ENCODE measurements around the gene MROH8.
A peak's percentile ranks its signal among the peaks of the same experiment; 100 is the strongest.

MROH8 gene

DNA sequence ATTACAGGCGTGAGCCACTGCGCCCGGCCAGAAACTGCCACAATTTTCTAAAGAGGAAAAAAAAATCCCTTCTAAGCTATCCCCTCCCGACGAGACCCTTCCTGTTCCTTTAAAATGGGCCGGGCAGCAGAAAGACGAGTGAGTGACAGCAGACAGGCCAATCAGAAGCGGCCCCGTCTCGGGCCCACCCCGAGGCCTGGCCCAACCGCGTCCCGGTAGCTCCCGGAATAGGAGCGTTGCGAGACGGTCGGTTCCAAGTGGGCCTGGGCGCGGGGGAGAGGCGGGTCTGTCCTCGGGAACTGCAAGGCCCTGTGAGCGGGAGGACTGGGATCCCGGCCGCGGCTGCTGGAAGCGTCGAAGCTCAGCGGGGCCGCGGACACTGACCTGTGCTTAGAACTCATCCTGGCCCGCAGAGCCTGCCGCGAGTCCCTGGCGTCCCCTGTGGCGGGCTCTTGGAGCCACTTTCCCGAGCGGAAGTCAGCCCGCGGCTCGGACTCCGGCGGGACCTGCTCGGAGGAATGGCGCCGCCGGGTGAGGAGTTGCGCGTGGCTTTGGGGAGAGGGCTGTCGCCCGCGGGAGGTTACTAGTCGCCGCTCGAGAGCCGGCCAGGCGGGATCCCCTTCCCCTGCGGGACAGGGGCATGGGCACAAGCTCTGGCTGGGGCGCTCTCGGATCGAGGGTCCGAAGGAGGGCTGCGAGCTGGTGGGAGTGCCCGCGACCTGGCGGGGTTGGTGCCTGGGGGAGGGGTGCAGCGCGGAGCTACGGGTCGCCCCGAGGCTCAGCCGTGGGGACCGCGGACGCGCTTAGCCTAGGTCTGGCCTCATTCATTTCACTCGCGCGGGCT, at the start of gene MROH8, which contains the start of gene RPN2:
Gene MROH8, minus strand, starts transcription at position 710 of the 844 bp plus-strand sequence.
Gene RPN2, plus strand, starts transcription at position 492 of the 844 bp plus-strand sequence. Its CDS starts 27 bp downstream, at position 519.
- Histone ChIP-seq H3K9ac (ENCODE audit: low read length) (peak within 1 kb of the TSS; percentile 89), H3K4me1 (ENCODE audit: insufficient read depth, low read length) (peaks cover 19% of the 10 kb centered on the region)

DNA sequence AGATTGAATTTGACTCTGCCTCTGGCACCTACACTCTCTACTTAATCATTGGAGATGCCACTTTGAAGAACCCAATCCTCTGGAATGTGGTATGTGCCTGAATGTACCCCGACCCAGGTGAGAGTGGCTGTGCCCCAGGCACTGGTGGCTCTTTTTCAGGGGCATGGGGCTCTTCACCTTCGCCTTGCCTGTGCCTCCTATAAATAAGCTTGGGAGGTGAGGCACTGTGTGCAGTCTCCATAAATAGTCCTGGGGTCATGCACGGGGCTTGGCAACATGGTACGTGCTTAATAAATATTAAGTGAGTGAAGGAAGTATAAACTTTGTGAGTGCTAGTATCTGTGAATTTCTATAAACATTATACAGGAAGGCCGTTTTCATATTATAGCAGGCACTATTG, 49.3 kb upstream of the MROH8 start:
- H3K9ac ChIP-seq (ENCODE audit: low read length): no peak overlapping the region
- H3K4me3 ChIP-seq (ENCODE audit: low read depth in 1 of 2, low read length in 2 of 2): no peak overlapping the region
- no peak overlapping the region for H3K27ac ChIP-seq (ENCODE audit: low read depth, low read length)
- H3K4me1 ChIP-seq (ENCODE audit: insufficient read depth, low read length): peaks cover 13% of the 10 kb centered on the region
- H3K36me3 ChIP-seq (ENCODE audit: insufficient read depth, low read length): peaks cover 97% of the 10 kb centered on the region
- H3K9me3 ChIP-seq (ENCODE audit: low read length): no peaks in the 10 kb centered on the region
- H3K27me3 ChIP-seq (ENCODE audit: control insufficient read depth in 1 of 2, insufficient read depth in 2 of 2, low read length in 2 of 2): no peaks in the 10 kb centered on the region

More for the DNA sequence above, at the start of gene MROH8, which contains the start of gene RPN2:
- peak within 1 kb of the TSS; percentile 98 for H3K27ac ChIP-seq (ENCODE audit: low read depth, low read length)
- no peaks in the 10 kb centered on the region for H3K27me3 ChIP-seq (ENCODE audit: control insufficient read depth in 1 of 2, insufficient read depth in 2 of 2, low read length in 2 of 2)
- H3K9me3 ChIP-seq (ENCODE audit: low read length): no peaks in the 10 kb centered on the region
- H3K36me3 ChIP-seq (ENCODE audit: insufficient read depth, low read length): no peaks in the 10 kb centered on the region
- H3K4me3 ChIP-seq (ENCODE audit: low read depth in 1 of 2, low read length in 2 of 2): peak within 1 kb of the TSS; percentile 83 to 94

GRCh38 chr20:37228082-37228481, 48.7 kb upstream of the MROH8 start:
- Histone ChIP-seq H3K27me3 (ENCODE audit: control insufficient read depth in 1 of 2, insufficient read depth in 2 of 2, low read length in 2 of 2) (no peaks in the 10 kb centered on the region), H3K4me1 (ENCODE audit: insufficient read depth, low read length) (peaks cover 14% of the 10 kb centered on the region), H3K27ac (ENCODE audit: low read depth, low read length) (no peak overlapping the region), H3K9me3 (ENCODE audit: low read length) (no peaks in the 10 kb centered on the region), H3K4me3 (ENCODE audit: low read depth in 1 of 2, low read length in 2 of 2) (no peak overlapping the region), H3K36me3 (ENCODE audit: insufficient read depth, low read length) (peaks cover 93% of the 10 kb centered on the region), H3K9ac (ENCODE audit: low read length) (no peak overlapping the region)

DNA sequence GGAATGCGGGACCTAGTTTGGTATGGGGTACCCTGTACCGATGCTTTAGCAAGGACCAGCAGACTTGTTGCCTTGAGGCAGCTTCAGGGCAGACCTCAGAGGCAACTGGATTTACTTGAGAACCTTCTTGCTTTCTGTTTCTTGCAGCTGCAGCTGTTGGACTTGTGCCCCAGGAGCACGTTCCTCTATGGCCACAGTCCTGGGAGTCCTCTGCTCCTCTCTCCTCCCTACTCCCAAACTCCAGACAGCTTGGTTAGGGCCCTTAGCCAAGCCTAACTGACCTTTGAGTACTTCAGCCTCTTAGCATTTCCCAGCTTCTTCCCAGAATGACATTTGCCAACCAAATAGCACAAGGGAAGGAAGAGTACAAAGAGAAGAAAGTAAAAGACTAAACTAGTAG, 47.5 kb upstream of the MROH8 start:
- Histone ChIP-seq H3K36me3 (ENCODE audit: insufficient read depth, low read length) (peaks cover 81% of the 10 kb centered on the region), H3K27ac (ENCODE audit: low read depth, low read length) (no peak overlapping the region), H3K4me1 (ENCODE audit: insufficient read depth, low read length) (peaks cover 26% of the 10 kb centered on the region)

DNA sequence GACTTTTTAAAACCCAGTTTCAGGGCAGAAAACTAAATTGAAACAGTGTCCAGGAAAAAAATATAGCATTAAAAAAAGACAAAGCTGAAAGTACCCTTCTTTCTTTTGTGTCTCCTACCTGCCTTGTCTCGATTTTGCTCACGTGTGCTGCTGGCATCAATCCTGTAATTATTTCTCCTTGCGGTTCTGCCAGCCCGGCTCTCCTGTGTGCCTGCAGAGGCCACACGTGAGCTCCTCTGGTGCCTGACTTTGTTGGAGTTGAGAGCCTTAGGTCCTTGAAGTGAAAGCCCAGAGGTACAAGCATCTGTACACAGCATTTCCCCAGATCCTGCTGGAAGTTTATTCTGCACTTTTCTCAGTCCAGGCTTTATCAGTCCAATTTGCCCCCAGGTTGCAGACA, 45.8 kb upstream of the MROH8 start:
- no peak overlapping the region for H3K27ac ChIP-seq (ENCODE audit: low read depth, low read length)
- H3K36me3 ChIP-seq (ENCODE audit: insufficient read depth, low read length): peaks cover 63% of the 10 kb centered on the region
- no peaks in the 10 kb centered on the region for H3K9me3 ChIP-seq (ENCODE audit: low read length)
- no peak overlapping the region for H3K4me3 ChIP-seq (ENCODE audit: low read depth in 1 of 2, low read length in 2 of 2)
- peaks cover 43% of the 10 kb centered on the region for H3K4me1 ChIP-seq (ENCODE audit: insufficient read depth, low read length)
- H3K27me3 ChIP-seq (ENCODE audit: control insufficient read depth in 1 of 2, insufficient read depth in 2 of 2, low read length in 2 of 2): no peaks in the 10 kb centered on the region
- H3K9ac ChIP-seq (ENCODE audit: low read length): no peak overlapping the region

More for the DNA sequence above, 47.5 kb upstream of the MROH8 start:
- Histone ChIP-seq H3K9ac (ENCODE audit: low read length) (no peak overlapping the region), H3K27me3 (ENCODE audit: control insufficient read depth in 1 of 2, insufficient read depth in 2 of 2, low read length in 2 of 2) (no peaks in the 10 kb centered on the region), H3K9me3 (ENCODE audit: low read length) (no peaks in the 10 kb centered on the region), H3K4me3 (ENCODE audit: low read depth in 1 of 2, low read length in 2 of 2) (no peak overlapping the region)

- Histone ChIP-seq H3K4me3 (ENCODE audit: low read depth in 1 of 2, low read length in 2 of 2) (no peak overlapping the region), H3K27ac (ENCODE audit: low read depth, low read length) (no peak overlapping the region), H3K36me3 (ENCODE audit: insufficient read depth, low read length) (peaks cover 42% of the 10 kb centered on the region), H3K9me3 (ENCODE audit: low read length) (no peaks in the 10 kb centered on the region), H3K27me3 (ENCODE audit: control insufficient read depth in 1 of 2, insufficient read depth in 2 of 2, low read length in 2 of 2) (no peaks in the 10 kb centered on the region), H3K4me1 (ENCODE audit: insufficient read depth, low read length) (peaks cover 49% of the 10 kb centered on the region), H3K9ac (ENCODE audit: low read length) (no peak overlapping the region)
Observed at GRCh38 chr20:37223053-37223452, 43.7 kb upstream of the MROH8 start.

GRCh38 chr20:37222086-37222485, 42.7 kb upstream of the MROH8 start:
- Histone ChIP-seq H3K9ac (ENCODE audit: low read length) (no peak overlapping the region), H3K27me3 (ENCODE audit: control insufficient read depth in 1 of 2, insufficient read depth in 2 of 2, low read length in 2 of 2) (no peaks in the 10 kb centered on the region), H3K27ac (ENCODE audit: low read depth, low read length) (no peak overlapping the region), H3K4me1 (ENCODE audit: insufficient read depth, low read length) (peaks cover 39% of the 10 kb centered on the region), H3K36me3 (ENCODE audit: insufficient read depth, low read length) (peaks cover 33% of the 10 kb centered on the region), H3K9me3 (ENCODE audit: low read length) (no peaks in the 10 kb centered on the region), H3K4me3 (ENCODE audit: low read depth in 1 of 2, low read length in 2 of 2) (no peak overlapping the region)

- Histone ChIP-seq H3K9ac (ENCODE audit: low read length) (no peak overlapping the region), H3K4me1 (ENCODE audit: insufficient read depth, low read length) (peaks cover 35% of the 10 kb centered on the region), H3K27me3 (ENCODE audit: control insufficient read depth in 1 of 2, insufficient read depth in 2 of 2, low read length in 2 of 2) (no peaks in the 10 kb centered on the region), H3K27ac (ENCODE audit: low read depth, low read length) (peak overlapping the region; percentile 55), H3K36me3 (ENCODE audit: insufficient read depth, low read length) (peaks cover 20% of the 10 kb centered on the region), H3K4me3 (ENCODE audit: low read depth in 1 of 2, low read length in 2 of 2) (no peak overlapping the region), H3K9me3 (ENCODE audit: low read length) (no peaks in the 10 kb centered on the region)
Observed at GRCh38 chr20:37220731-37221130, 41.4 kb upstream of the MROH8 start.

- H3K9ac ChIP-seq (ENCODE audit: low read length): no peak overlapping the region
- H3K36me3 ChIP-seq (ENCODE audit: insufficient read depth, low read length): peaks cover 13% of the 10 kb centered on the region
Observed at GRCh38 chr20:37219751-37220668, 40.7 kb upstream of the MROH8 start.

DNA sequence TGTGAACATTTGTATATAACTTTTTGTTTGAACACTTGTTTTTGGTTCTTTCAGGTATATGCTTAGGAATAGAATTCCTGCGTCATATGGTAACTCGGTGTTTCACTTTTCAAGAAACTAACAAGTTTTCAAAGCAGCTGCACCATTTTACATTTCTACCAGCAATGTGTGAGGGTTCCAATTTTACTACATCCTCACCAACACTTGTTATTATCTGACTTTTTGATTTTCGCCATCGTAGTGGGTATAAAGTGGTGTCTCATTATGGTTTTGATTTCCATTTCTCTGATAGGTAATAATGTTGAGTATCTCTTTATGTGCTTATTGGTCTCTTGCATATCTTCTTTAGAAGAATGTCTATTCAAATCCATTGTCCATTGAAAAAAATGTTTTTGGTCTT, 39.6 kb upstream of the MROH8 start:
- Histone ChIP-seq H3K4me3 (ENCODE audit: low read depth in 1 of 2, low read length in 2 of 2) (no peak overlapping the region), H3K9ac (ENCODE audit: low read length) (no peak overlapping the region), H3K27me3 (ENCODE audit: control insufficient read depth in 1 of 2, insufficient read depth in 2 of 2, low read length in 2 of 2) (no peaks in the 10 kb centered on the region), H3K36me3 (ENCODE audit: insufficient read depth, low read length) (peaks cover 12% of the 10 kb centered on the region), H3K9me3 (ENCODE audit: low read length) (no peaks in the 10 kb centered on the region), H3K27ac (ENCODE audit: low read depth, low read length) (no peak overlapping the region), H3K4me1 (ENCODE audit: insufficient read depth, low read length) (peaks cover 35% of the 10 kb centered on the region)

More at GRCh38 chr20:37219751-37220668, 40.7 kb upstream of the MROH8 start:
- H3K9me3 ChIP-seq (ENCODE audit: low read length): no peaks in the 10 kb centered on the region
- no peak overlapping the region for H3K4me3 ChIP-seq (ENCODE audit: low read depth in 1 of 2, low read length in 2 of 2)
- peak overlapping the region; percentile 59 for H3K27ac ChIP-seq (ENCODE audit: low read depth, low read length)
- peaks cover 35% of the 10 kb centered on the region for H3K4me1 ChIP-seq (ENCODE audit: insufficient read depth, low read length)
- H3K27me3 ChIP-seq (ENCODE audit: control insufficient read depth in 1 of 2, insufficient read depth in 2 of 2, low read length in 2 of 2): no peaks in the 10 kb centered on the region

DNA sequence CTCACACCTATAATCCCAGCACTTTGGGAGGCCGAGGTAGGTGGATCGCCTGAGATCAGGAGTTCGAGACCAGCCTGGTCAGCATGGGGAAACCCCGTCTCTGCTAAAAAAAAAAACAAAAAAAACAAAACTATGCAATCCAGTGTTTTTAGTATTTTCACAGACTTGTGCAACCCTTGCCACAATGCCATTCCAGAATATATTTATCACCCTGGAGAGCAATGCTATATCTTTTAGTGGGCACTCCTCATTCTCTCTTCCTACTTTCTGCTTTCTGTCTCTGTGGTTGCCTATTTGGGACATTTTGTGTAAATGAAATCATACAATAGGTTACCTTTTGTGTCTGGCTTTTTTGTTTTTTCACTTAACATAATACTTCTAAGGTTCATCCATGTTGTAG, 39.1 kb upstream of the MROH8 start:
- no peak overlapping the region for H3K27ac ChIP-seq (ENCODE audit: low read depth, low read length)
- peaks cover 12% of the 10 kb centered on the region for H3K36me3 ChIP-seq (ENCODE audit: insufficient read depth, low read length)
- H3K4me1 ChIP-seq (ENCODE audit: insufficient read depth, low read length): peaks cover 35% of the 10 kb centered on the region

More for the DNA sequence above, 39.1 kb upstream of the MROH8 start:
- Histone ChIP-seq H3K9ac (ENCODE audit: low read length) (no peak overlapping the region), H3K4me3 (ENCODE audit: low read depth in 1 of 2, low read length in 2 of 2) (no peak overlapping the region), H3K27me3 (ENCODE audit: control insufficient read depth in 1 of 2, insufficient read depth in 2 of 2, low read length in 2 of 2) (no peaks in the 10 kb centered on the region), H3K9me3 (ENCODE audit: low read length) (no peaks in the 10 kb centered on the region)

All from muscle layer of colon (tissue), 2 donors.